Stimulated activated CD8-positive, alpha-beta memory T cell treated with anti-CD3 and anti-CD28 coated beads, Interleukin-2, amount 100 ng/mL, for 48 hours (primary cell): Measurements from ENCODE around the gene TRPM2.

Source experiments
- DNase-seq, 2 donors: peaks; one replicate each; pipeline ENCODE4 v3.0.0-alpha.2; 2020; ENCODE audit warnings: low read depth in 2 of 2

Gene TRPM2

DNA sequence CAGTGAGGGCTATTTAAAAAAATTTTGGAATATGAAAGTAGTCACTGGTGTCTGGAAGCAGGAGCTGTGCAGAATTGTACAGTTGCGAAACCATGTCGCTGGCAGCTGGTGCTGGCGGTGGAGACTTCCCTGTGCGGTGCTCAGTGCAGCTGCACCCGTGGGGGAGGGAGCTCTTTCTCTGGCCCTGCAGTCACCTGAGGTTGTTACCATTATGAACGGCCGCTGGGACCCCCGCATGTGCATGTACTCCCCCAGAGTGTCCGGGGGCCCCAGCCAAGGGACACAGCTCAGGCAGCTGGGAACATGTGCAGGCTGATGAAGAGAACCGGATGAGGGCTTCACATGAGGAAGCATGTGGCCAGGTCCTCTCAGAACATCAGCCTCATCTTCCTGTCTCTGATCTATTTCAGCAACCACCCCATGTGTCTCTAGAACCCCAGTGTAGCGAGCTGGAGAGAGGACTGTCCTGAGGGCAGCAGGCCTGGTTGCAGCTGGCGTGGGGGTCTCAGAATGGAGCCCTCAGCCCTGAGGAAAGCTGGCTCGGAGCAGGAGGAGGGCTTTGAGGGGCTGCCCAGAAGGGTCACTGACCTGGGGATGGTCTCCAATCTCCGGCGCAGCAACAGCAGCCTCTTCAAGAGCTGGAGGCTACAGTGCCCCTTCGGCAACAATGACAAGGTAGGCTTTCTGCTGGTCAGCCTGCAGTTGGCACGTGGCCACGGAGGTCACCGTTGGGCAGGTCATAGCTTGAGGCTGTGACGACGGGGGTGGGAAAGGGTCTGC lies at the start of gene TRPM2:
Gene TRPM2, plus strand, starts transcription at position 431 of the 780 bp plus-strand sequence. Its CDS starts 80 bp downstream, at position 511.
- DNase-seq = no peak

DNA sequence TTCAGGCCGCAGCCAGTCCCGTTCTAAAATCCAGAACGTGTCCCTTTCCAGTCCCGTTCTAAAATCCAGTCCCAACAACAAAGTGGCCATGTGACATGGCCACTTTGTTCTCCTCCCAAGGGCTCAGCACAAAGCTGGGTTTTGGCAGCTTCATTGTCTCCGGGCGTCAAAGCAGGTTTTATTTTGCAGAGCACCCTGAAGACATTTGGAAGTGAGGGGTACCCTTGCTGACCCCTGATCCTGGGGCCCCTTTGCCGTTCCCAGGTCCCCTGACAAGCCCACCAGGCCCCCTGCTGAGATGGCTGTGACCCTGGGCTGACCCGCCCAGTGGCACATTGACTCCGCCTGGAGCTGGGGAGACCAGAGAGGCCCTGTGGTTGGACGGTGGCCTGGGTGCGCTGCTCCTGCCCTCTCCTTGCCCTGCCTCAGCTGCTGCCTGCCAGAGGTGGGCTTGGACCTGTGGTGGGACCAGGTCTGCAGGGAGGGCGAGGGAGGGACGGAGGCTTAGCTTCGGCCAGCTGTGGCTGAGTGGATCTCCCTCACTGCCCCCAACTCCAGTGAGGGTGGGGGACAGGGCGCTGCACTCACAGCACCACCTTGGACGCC lies 49.3 kb upstream of the TRPM2 start:
- DNase-seq = no peak

DNA sequence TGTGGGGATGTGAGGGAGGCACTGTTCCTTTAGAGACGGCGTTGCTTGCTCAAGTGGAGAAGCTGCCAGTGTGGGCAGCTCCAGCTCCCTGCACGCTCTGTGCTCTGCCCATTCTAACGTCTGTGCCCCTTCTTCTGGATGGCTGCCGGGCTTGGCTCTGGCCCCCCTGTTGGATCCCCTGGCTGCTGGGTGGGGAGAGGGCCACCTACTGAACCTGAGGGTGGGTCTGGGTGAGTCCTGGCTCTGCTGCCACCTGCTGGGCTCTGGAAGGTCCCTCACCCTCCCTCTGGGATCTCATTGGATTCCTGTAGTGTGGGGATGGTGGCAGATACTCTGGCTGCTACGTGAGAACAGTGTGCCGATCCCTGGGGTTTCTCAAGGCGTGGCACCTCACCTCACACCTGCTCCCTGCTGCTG lies 48.5 kb upstream of the TRPM2 start:
- peak; percentile 22 to 34 for DNase-seq

DNA sequence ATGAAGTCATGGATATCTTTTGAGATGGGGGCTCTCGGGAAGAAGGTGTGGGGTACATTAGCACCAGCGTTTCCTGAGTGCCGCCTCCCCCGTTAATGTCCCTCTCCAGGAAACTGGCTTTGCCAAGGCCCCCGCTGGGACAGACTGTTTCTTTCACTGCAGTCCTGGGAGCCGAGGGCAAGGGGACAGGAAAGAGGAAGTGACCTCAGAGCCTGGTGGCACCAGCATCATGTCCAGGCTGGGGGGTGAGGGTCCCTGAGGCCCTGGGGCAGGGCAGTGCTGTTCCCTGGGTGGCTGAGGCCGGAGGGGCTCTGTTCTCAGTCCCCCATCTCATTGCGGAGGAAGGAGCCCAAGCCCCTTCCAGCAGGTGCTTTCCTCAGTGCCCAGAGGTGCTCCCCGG lies 47.7 kb upstream of the TRPM2 start:
- DNase-seq = no peak

DNA sequence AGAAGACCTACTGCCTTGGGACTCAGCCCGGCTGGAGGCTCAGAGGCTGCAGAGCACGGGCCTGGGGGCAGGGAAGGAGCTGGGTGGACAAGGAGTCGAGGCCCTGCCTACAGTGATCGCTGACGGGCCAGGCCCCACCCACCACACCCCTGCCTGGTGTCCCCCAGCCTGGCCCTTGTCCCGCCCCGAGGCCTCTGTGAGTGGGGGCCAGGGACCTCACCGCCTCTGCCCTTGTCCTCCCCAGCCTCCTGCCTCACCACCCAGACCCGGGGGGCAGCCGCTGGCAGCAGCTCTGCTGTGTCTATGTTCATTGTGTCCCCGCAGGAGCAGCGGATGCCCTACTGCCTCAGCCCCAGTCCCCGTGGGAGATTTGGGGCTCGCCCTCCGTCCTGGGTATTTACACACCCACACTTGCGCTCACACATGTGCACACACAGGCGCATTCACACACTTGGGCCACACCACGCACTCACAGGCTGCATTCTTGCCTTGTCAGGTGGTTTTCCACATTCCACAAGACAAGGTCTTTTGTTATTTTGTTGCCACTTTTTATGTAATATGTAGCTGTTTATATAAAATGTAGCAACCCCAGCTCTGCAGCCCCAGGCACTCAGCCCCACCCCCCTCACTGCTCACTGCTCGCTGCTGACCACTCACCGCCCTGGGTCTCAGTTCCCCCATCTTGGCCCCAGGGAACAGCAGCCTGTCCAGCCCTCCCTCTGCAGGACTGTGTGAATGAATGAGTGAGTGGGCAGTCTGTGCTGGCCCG lies 46.3 kb upstream of the TRPM2 start:
- DNase-seq = no peak

DNA sequence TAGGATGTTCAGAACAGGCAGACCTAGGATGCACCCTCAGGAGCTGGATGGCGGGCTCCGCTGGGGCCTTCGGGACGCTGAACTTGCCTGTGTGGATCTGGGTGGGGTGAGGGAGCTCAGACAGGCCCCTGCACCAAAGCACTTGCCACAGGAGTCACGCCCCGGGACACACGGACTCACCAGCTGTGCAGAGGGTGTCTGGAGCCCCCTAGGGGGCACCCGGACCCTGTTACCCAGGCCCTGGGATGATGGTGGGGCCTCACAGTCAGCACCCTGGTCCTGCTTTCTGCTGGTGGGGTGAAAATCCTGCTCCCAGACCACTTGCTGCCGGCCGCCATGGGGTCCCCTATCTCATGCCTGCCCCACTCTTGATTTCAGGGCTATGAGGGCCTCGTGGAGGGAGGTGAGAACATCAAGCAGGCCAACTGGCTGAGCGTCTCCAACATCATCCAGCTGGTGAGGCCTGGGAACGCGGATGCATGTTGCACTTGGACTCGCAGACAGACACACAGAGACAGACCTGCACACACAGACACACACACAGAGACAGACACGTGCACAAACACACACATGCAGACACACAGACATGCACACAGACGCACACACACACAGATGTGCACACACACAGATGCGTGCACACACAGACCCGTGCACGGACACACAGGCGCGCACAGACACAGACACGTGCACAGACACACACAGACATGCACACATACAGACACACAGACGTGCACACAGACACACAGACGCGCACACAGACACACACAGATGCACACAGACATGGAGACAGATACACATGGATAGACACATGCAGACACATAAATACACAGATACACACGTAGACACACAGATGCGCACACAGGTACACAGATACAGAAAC lies 42.6 kb upstream of the TRPM2 start:
- DNase-seq = no peak

DNA sequence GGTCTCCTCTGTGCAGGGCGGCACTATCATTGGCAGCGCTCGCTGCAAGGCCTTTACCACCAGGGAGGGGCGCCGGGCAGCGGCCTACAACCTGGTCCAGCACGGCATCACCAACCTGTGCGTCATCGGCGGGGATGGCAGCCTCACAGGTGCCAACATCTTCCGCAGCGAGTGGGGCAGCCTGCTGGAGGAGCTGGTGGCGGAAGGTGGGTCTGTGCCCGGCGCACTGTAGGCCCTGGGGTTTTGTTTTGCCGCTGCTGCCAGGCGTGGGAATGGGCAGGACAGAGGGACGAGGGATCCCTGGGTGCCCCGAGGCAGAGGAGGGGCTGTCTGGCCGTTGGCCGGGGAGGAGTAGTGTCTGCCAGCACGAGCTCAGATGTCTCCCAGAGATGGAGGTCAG lies 41.3 kb upstream of the TRPM2 start:
- DNase-seq = no peak

DNA sequence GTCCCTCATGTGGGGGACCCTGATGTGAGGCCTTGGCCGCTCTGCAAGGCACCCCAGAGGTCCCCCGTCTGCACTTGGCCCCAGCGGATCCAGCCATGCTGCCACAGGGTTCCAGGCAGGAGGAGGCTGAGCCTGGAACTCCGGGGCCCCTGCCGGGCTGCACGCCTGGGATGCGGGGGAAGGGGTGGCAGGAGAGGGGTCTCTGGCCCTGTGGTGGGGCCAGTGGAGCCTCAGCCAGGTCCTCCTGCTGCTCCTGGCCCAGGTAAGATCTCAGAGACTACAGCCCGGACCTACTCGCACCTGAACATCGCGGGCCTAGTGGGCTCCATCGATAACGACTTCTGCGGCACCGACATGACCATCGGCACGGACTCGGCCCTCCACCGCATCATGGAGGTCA lies 40.7 kb upstream of the TRPM2 start:
- no peak for DNase-seq

DNA sequence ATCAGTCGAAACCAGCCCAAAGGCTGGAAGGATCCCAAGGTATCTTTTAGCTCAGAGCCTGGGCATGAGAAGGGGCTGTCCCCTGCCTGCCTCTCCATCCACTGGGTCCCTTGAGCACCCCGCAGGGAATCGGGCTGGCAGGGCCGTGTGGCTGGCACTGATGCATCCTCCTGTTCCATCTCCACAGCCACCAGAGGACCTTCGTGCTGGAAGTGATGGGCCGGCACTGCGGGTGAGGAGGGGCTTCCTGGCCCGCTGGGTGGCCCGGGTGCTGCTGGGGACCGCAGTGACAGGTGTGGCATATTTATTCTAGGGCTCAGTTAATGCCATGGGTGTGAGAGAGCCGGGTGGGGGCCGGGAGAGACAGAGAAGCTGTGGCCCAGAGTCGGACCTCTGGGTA lies 40.0 kb upstream of the TRPM2 start:
- no peak for DNase-seq

DNA sequence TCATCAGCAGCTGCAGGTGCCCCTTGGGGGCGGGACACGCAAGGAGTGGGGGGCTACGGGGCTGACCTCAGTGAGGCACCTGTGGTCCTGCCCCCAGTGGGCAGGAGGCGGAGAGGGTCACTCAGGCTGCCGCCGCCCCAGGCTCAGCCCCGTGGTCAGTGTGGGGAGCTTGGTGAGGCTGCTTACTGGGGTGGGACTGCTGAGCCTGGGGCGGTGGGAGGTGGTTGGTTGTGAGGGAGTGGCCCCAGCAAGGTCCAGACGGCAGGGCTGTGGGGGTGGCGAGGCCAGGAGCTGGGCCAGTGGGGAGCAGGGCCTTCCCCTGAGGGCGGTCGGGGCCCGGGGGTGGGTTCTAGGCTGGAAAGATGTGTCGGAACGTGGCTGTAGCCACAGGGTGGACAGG lies 39.3 kb upstream of the TRPM2 start:
- DNase-seq = no peak

DNA sequence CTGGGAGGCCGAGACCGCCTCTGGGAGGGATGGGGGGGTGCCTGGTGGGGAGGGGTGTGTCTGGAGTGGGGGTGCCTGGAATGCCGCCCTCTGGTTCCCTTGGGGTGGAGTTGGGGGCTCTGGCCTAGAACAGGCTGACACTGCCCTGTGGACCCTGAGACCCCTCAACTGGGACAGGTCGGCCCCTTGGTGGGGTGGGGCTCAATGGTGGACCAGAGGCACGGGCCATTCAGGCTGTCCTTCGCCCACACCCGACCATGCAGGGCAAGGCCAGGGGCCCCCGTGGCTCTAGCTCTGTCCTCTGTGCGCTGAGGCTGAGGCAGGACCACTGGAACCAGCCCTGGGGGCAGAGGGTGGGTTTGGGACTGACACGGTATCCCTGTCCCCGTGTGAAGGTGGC lies 38.9 kb upstream of the TRPM2 start:
- DNase-seq = no peak

DNA sequence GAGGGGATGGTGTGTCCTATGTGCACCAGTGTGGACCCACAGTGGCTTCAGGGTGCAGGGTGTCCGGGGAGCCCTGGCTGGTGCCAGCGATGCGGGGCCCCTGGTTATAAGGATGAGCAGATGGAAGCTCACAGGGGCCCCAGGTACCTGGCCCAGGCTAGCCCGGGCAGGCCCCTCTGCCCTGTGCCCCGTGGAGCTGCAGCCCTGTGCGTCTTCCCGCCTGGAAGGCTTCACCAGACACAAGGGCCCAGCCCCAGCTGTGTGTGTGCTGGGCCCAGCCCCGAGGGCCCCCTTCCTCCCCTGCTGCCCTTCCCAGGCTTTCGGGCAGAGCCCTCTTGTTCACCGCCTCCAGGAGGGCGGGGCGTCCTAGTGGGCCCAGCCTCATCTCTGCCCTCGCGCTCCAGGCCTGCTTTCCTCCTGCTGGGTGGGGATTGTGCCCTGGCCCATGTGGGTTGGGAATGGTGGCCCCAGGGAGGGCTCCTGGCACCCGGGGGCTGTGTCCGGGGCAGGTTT lies 37.7 kb upstream of the TRPM2 start:
- DNase-seq = no peak

DNA sequence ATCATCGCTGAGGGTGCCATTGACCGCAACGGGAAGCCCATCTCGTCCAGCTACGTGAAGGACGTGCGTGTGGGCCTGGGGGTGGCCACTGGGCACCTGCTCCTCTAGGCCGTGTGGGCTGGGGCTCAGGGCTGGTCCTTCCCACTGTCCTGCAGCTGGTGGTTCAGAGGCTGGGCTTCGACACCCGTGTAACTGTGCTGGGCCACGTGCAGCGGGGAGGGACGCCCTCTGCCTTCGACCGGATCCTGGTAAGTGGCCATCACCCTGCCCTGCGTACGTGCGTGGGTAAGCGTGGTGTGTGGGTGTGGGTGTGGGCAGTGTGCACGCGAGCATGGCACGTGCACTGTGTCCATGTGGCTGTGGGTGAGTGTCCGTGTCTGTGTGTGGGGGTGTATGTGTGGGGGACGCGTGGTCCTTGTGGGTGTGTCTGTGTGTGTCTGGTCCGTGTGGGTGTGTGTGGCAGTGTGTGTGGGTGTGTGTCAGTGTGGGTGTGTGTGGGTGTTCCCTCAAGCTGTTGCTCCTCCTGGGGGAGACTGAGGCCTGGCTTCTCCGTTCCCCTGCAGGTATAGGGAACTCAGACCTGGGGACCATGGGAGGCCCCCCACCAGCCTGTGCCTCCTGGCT lies 37.0 kb upstream of the TRPM2 start:
- DNase-seq = no peak

DNA sequence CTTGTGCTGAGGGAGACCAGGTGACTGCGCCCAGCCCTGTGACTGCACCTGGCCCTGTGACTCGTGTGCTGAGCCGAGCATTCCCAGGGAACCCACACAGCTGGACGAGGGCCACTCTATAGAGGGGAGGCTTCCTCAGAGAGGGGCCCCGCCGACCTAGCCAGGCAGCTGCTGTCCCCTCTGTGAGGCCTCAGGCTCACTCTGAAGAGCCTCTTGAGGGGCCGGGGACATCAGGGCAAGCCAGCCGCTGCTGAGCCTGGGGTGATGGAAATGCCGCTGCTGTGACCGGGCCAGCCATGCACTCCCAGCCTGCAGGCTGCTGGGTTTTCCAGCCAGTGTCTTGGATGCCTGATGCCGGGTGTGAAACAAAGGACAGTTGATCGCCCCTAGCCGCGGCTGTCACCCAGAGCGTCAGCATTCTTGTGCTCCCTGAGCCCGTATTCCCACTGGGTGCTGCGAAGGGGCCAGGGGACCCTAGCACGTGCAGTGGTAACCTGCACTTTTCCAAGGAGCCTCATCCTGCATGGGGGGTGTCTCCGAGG lies 36.1 kb upstream of the TRPM2 start:
- DNase-seq = no peak

DNA sequence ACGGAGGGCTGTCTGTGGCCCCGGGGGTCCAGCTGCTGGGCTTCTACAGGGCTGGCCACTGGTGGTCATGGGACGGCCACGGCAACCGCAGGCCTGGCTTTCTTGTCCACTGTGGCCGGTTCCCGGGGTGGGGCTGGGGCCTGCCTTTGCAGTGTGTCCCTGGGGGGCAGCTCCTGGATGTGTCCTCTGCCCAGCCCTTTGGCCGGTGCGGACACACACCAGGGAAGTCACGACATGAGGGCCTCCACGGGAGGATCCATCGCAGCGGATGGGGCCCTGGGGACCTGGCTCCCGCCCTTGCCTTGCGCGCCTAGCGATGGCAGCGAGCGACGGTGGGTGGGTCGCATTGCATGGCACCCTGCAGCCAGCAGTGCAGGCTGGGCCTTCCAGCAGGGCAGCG lies 35.5 kb upstream of the TRPM2 start:
- DNase-seq = no peak

DNA sequence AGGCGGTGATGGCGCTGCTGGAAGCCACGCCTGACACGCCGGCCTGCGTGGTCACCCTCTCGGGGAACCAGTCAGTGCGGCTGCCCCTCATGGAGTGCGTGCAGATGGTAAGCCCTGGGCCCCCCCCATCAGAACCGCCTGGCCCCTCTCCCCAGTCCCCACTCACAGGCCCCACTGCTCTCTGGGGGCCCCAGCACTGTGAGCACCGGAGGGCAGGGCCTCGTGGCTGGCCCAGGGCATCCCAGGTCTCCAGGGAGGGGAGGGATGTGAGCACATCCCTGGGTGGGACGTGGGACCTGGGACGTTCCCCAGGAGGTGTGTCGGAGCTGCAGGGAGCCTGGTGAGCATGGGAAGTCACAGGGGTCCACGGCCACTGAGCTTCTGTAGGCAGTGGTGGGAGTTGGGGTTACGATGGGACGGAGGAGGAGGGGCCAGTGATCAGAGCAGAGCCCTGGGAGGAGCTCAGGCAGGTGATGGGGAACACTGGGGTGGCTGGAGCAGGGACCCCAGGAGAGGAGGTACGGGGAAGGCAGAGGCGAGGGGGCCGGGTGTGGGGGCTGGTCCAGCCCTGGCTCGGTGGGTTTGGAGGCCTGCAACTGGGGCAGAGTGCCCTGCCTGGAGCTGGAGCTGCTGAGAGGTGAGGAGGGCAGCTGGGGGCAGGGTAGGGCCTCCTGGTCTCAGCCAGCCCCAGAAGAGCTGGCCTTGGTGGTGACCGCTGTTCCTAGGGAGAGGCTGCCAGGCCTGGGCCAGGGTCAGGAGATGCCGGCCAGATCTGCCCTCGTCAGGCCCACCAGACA lies 34.7 kb upstream of the TRPM2 start:
- DNase-seq = no peak

DNA sequence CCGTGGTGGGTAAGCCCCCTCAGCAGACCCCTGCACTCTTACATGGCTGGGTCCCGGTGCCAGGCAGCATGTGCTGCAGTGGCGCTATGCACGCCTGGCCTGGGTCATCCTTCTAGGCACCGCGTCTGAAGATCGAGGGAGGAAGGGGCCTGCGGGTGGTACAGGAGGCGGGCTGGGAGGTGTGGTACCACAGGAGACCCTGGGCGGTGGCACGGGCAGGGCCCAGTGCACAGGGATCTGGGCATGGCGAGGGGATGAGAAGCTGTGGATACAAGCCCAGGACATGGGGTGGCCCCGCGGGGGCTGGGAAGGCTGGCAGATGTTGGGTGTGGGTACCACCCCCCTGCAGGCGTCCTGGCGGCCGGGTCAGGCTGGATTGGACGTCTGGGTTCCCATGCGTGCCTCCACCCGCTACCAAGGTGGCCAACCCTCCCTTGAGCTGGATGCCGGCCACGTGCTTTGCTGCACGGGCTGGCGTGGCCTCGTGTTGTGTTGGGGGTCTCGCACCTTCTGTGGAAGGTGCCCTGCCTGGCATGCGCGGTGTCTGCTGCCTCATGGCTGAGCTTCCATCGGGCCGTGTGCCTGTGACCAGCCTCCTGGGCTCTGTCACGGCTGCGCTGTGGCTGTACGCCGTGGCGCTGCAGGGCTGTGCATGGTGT lies 33.9 kb upstream of the TRPM2 start:
- no peak for DNase-seq

DNA sequence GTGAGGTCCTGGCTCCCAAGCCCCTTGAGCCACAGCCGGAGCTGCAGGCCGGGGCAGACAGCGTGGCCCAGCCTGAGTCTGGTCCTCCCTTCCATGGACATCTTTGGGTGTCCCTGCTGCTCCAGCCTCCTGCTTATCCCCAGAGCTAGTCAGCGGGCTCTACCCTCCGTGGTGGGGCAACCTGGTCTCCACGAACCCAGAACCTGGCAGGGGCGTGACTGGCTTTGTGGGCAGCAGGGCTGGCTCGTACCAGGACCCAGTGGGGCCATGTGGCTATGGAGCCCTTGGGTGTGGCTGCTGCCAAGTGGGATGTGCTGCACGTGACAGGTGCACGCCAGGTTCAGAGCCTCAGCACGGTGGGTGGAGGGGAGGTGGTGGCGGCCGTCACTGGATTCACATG lies 32.6 kb upstream of the TRPM2 start:
- DNase-seq = no peak

DNA sequence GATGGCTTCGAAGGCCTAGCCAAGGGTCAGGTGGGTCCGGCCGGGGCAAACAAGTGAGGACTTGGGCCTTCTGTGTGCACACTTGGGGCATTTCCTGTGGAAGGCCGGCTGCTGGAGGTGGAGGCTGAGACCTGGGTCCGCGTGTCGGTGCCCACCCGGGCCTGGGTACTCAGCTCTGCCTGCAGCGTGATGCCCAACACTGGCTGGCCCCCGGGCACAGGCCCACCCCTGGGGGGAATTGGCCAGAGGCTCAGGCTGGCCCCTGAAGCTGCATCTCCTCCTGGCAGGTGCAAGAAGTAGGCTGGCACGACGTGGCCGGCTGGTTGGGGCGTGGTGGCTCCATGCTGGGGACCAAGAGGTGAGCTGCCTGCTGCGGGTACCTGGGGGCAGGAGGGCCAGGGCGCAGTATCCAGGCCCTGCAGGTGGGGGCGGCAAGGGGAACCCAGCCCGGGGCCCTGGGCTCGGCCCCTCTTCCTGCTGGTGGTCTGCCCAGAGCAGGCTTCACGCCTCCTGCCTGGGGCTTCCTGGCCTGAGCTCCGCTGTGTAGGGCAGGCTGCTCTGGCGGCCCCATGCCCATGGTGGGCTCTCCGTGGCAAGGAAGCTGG lies 31.5 kb upstream of the TRPM2 start:
- DNase-seq = no peak
